HepG2 (cell line): ENCODE data around the gene CFAP119. TPM values are rescaled to one million over a fixed set of nuclear protein-coding genes. Genes with fewer than 3 reads are reported as not detected.
A peak's percentile ranks its signal among the peaks of the same experiment; 100 is the strongest.

Experiments
- ARID2 ChIP-seq: sonication (generic); formaldehyde crosslinking; IDR thresholded peaks from 2 replicates; pipeline ENCODE4 v1.8.1; 2022; ENCODE audit warnings: mild to moderate bottlenecking, missing genetic modification reagents, borderline replicate concordance
- ATF7-NPFF ChIP-seq: sonication (generic); formaldehyde crosslinking; IDR thresholded peaks from 2 replicates; pipeline ENCODE4 v1.8.1; 2023; ENCODE audit warnings: mild to moderate bottlenecking, low read depth, missing genetic modification reagents, moderate library complexity
- BRF2 ChIP-seq: sonication (generic); formaldehyde crosslinking; IDR thresholded peaks from 2 replicates; pipeline ENCODE4 v1.8.1; 2022; ENCODE audit warnings: mild to moderate bottlenecking, missing genetic modification reagents
- CAMTA2 ChIP-seq: sonication (generic); formaldehyde crosslinking; IDR thresholded peaks from 2 replicates; pipeline ENCODE4 v1.4.0; 2020; ENCODE audit warnings: mild to moderate bottlenecking, missing genetic modification reagents, borderline replicate concordance
- FOXA1 ChIP-seq, 2 experiments: fragments of 450-650 bp in 1 of 2; sonication (generic) in 1 of 2; formaldehyde crosslinking in 1 of 2; IDR thresholded peaks; 2 replicates each; pipeline versions ENCODE4 v1.4.0 to v1.6.1; 2016 to 2020; ENCODE audit warnings: missing genetic modification reagents in 1 of 2
- GABPB1 ChIP-seq: IDR thresholded peaks from 2 replicates; pipeline ENCODE4 v1.6.1; 2016; ENCODE audit warnings: mild to moderate bottlenecking, missing genetic modification reagents, moderate library complexity, missing compliant biosample characterization
- IKZF4 ChIP-seq: sonication (generic); formaldehyde crosslinking; IDR thresholded peaks from 2 replicates; pipeline ENCODE4 v1.5.1; 2020; ENCODE audit warnings: borderline replicate concordance, mild to moderate bottlenecking, low read depth, missing genetic modification reagents; ENCODE audit errors: not compliant biosample characterization
- PRDM4 ChIP-seq: sonication (generic); formaldehyde crosslinking; IDR thresholded peaks from 2 replicates; pipeline ENCODE4 v1.9.0; 2021; ENCODE audit warnings: missing genetic modification reagents, borderline replicate concordance
- THRA ChIP-seq: sonication (generic); formaldehyde crosslinking; IDR thresholded peaks from 2 replicates; pipeline ENCODE4 v1.4.0; 2020; ENCODE audit warnings: missing genetic modification reagents, borderline replicate concordance
- TP53 ChIP-seq: sonication (generic); formaldehyde crosslinking; conservative IDR thresholded peaks from 2 replicates; pipeline ENCODE4 v1.4.0; 2020; ENCODE audit warnings: missing genetic modification reagents
- USF2 ChIP-seq, 2 experiments: sonication (generic) in 1 of 2; formaldehyde crosslinking in 1 of 2; IDR thresholded peaks; 2 replicates each; pipeline versions ENCODE4 v1.5.1 to v1.6.1; 2011 to 2020; ENCODE audit warnings: borderline replicate concordance in 1 of 2, low read depth in 1 of 2, low read length in 1 of 2, mild to moderate bottlenecking in 1 of 2, missing genetic modification reagents in 1 of 2, moderate library complexity in 1 of 2
- ZMYM2 ChIP-seq: sonication (generic); formaldehyde crosslinking; IDR thresholded peaks from 2 replicates; pipeline ENCODE4 v1.8.0; 2022; ENCODE audit warnings: mild to moderate bottlenecking, missing genetic modification reagents
- ZNF30 ChIP-seq: sonication (generic); formaldehyde crosslinking; IDR thresholded peaks from 2 replicates; pipeline ENCODE4 v1.5.0; 2020; ENCODE audit warnings: mild to moderate bottlenecking, missing genetic modification reagents
- ZNF792 ChIP-seq: IDR thresholded peaks from 2 replicates; pipeline ENCODE4 v1.6.1; 2016
- polyA plus RNA-seq, 8 experiments: library from polyadenylated mRNA; depleted of rRNA in 3 of 8; stranded (reverse) in 7 of 8; unstranded in 1 of 8; fragments of >200 nt; fragmentation: Illumina TruSeq in 4 of 8; extraction: Trizol in 4 of 8; gene quantifications; 2 replicates each; pipeline versions ENCODE4 v1.2.1 to v1.2.3, GENCODE V29; 2011 to 2016; ENCODE audit warnings: low read depth in 4 of 8, missing spikeins in 1 of 8, mixed read lengths in 1 of 8; ENCODE audit not compliant: insufficient read depth in 1 of 8
- total RNA-seq, 5 experiments: library from RNA; depleted of rRNA; stranded (reverse); fragments of >200 nt; fragmentation: Illumina TruSeq; extraction: Trizol; gene quantifications; 2 replicates each; pipeline ENCODE4 v1.2.3, GENCODE V29; 2016; ENCODE audit warnings: low read depth in 1 of 5
- TF ChIP-seq, protein P1 (sequence below): sonication (generic); formaldehyde crosslinking; IDR thresholded peaks from 2 replicates; pipeline ENCODE4 v1.8.1; 2023; ENCODE audit warnings: missing genetic modification reagents, inconsistent platforms, borderline replicate concordance
- TF ChIP-seq, protein P2 (sequence below): sonication (generic); formaldehyde crosslinking; IDR thresholded peaks from 2 replicates; pipeline ENCODE4 v1.4.0; 2020; ENCODE audit warnings: missing genetic modification reagents

Gene CFAP119
- total and polyA plus RNA-seq, 2 of the 13 experiments (the other 11 are each of a cell fraction or from before 2014, with no cell fraction given) = 6.4 TPM

GRCh38 chr16:30775392-30776188, 13.7 kb upstream of the CFAP119 start (continued):
- TF ChIP-seq USF2 (IDR thresholded peaks at IDR 0.05; ENCODE audit: low read depth, low read length) = no peak
- peak; percentile 65; the same call in 1 of the 2 replicates for TF ChIP-seq USF2 (CRISPR knock-in tag; IDR thresholded peaks at IDR 0.05; ENCODE audit: borderline replicate concordance)
- no peak for TF ChIP-seq PRDM4 (CRISPR knock-in tag)
- no peak; the same call in none of the 2 replicates for TF ChIP-seq TP53 (CRISPR knock-in tag)
- TF ChIP-seq, protein P1, sequence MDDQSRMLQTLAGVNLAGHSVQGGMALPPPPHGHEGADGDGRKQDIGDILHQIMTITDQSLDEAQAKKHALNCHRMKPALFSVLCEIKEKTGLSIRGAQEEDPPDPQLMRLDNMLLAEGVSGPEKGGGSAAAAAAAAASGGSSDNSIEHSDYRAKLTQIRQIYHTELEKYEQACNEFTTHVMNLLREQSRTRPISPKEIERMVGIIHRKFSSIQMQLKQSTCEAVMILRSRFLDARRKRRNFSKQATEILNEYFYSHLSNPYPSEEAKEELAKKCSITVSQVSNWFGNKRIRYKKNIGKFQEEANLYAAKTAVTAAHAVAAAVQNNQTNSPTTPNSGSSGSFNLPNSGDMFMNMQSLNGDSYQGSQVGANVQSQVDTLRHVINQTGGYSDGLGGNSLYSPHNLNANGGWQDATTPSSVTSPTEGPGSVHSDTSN (CRISPR knock-in tag) = no peak; the same call in 1 of the 2 replicates
- peak; percentile 96; the same call in 1 of the 2 replicates for TF ChIP-seq BRF2
- peak; percentile 94 for TF ChIP-seq ATF7-NPFF (CRISPR knock-in tag)
- peak; percentile 24 for TF ChIP-seq CAMTA2
- no peak for TF ChIP-seq ZMYM2 (CRISPR knock-in tag)
- TF ChIP-seq ZNF792 (CRISPR knock-in tag) = peak; percentile 70
- TF ChIP-seq THRA (CRISPR knock-in tag) = no peak; the same call in 1 of the 2 replicates
- peak; percentile 92 for TF ChIP-seq GABPB1 (CRISPR knock-in tag)
- no peak for TF ChIP-seq FOXA1 (IDR thresholded peaks at IDR 0.05)
- TF ChIP-seq FOXA1 (CRISPR knock-in tag; IDR thresholded peaks at IDR 0.05) = peak; percentile 29; the same call in 1 of the 2 replicates
- TF ChIP-seq, protein P2, sequence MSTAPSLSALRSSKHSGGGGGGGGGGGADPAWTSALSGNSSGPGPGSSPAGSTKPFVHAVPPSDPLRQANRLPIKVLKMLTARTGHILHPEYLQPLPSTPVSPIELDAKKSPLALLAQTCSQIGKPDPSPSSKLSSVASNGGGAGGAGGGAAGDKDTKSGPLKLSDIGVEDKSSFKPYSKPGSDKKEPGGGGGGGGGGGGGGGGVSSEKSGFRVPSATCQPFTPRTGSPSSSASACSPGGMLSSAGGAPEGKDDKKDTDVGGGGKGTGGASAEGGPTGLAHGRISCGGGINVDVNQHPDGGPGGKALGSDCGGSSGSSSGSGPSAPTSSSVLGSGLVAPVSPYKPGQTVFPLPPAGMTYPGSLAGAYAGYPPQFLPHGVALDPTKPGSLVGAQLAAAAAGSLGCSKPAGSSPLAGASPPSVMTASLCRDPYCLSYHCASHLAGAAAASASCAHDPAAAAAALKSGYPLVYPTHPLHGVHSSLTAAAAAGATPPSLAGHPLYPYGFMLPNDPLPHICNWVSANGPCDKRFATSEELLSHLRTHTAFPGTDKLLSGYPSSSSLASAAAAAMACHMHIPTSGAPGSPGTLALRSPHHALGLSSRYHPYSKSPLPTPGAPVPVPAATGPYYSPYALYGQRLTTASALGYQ (CRISPR knock-in tag) = peak; percentile 40; the same call in 1 of the 2 replicates
- peak; percentile 83 for TF ChIP-seq IKZF4 (CRISPR knock-in tag)
- TF ChIP-seq ARID2 = peak; percentile 95
- TF ChIP-seq ZNF30 (CRISPR knock-in tag) = peak; percentile 92
